ENCODE measurements around the gene RAMP2. TPM values are rescaled to one million over a fixed set of nuclear protein-coding genes. Genes with fewer than 3 reads are reported as not detected.

The RAMP2 gene, protein sequence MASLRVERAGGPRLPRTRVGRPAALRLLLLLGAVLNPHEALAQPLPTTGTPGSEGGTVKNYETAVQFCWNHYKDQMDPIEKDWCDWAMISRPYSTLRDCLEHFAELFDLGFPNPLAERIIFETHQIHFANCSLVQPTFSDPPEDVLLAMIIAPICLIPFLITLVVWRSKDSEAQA
- not detected in 2 replicates for total RNA-seq (2022)
- not detected for Bru-seq, nascent RNA
- not detected for BruChase-seq, experiment 1, labeled RNA remaining after a 6-hour chase
- BruChase-seq, experiment 2, labeled RNA remaining after a 2-hour chase: percentile 16 among the genes with signal in this experiment
- long read RNA-seq: 0 reads

DNA sequence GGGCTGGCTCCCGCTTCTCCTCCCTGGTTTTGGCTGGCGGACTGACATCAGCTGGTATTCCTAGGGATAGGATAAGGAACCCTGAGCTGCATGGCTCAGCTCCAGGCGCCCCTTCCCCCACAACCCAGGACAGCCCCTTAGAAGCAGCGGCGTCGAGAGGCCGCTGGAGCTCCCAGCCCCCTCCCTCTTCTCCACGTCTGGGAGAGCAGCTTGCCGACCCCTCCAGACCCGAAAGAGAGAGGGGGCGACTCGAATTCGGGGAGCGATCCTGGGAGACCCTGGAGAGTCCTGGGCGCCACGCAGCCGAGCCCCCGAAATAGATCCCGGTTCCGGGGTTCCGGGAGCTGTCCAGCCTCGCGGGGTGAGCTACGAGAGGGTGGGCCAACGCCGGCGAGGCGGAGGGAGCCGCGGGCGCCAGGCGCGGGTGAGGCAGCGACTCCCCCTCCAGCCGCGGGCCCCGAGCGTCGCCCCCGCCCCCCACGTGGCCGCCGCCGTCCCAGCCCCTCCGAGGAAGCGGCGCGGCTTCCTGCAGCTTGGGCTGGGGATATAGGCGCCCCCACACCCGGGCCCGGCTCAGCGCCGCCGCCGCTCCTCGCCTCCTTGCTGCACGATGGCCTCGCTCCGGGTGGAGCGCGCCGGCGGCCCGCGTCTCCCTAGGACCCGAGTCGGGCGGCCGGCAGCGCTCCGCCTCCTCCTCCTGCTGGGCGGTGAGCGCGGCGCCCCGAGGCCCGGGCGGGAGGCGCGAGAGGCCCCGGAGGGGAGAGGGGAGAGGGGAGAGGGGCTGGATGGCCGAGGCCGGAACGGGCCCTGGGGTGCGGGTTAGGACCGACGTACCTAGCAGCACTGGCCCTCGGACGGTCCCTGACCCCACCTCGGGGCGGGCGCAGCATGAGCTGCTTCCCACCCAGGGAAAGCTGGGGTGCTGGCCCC lies at the start of gene RAMP2:
Gene RAMP2, plus strand, starts transcription at position 576 of the 930 bp plus-strand sequence. Its CDS starts 35 bp downstream, at position 611.
- no TSS peak for BruUV-seq (replicated peaks)
- ChIA-PET POLR2A (interaction anchor here (1.0 kb wide), 2 partner anchors 12 to 37 kb away, joined by 3 to 5 read pairs; partner anchors contain the start of genes COA3 and VPS25), CTCF (interaction anchor here (0.8 to 1.4 kb wide), 5 partner anchors 10 to 231 kb away, joined by 3 to 12 read pairs (median 5); partner anchors contain the start of gene PSMC3IP)
- Mint-ChIP-seq H3K4me1 (ENCODE audit: insufficient read depth, unreplicated experiment) (peaks cover 5% of the 10 kb centered on the region), H3K36me3 (ENCODE audit: insufficient read depth, unreplicated experiment) (no peaks in the 10 kb centered on the region), H3K4me3 (ENCODE audit: unreplicated experiment) (no peak within 1 kb of the TSS), H3K9me3 (ENCODE audit: unreplicated experiment) (no peaks in the 10 kb centered on the region), H3K27me3 (ENCODE audit: insufficient read depth, unreplicated experiment) (peaks cover 20% of the 10 kb centered on the region), H3K27ac (ENCODE audit: low read depth, unreplicated experiment) (no peak within 1 kb of the TSS)
- no peak for DNase-seq (ENCODE audit: unreplicated experiment)
- TF ChIP-seq, protein P1, sequence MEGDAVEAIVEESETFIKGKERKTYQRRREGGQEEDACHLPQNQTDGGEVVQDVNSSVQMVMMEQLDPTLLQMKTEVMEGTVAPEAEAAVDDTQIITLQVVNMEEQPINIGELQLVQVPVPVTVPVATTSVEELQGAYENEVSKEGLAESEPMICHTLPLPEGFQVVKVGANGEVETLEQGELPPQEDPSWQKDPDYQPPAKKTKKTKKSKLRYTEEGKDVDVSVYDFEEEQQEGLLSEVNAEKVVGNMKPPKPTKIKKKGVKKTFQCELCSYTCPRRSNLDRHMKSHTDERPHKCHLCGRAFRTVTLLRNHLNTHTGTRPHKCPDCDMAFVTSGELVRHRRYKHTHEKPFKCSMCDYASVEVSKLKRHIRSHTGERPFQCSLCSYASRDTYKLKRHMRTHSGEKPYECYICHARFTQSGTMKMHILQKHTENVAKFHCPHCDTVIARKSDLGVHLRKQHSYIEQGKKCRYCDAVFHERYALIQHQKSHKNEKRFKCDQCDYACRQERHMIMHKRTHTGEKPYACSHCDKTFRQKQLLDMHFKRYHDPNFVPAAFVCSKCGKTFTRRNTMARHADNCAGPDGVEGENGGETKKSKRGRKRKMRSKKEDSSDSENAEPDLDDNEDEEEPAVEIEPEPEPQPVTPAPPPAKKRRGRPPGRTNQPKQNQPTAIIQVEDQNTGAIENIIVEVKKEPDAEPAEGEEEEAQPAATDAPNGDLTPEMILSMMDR (IDR thresholded peaks at IDR 0.05; ENCODE audit: unreplicated experiment): no peak
- intact Hi-C loops (cut with micrococcal nuclease): no loop called here

DNA sequence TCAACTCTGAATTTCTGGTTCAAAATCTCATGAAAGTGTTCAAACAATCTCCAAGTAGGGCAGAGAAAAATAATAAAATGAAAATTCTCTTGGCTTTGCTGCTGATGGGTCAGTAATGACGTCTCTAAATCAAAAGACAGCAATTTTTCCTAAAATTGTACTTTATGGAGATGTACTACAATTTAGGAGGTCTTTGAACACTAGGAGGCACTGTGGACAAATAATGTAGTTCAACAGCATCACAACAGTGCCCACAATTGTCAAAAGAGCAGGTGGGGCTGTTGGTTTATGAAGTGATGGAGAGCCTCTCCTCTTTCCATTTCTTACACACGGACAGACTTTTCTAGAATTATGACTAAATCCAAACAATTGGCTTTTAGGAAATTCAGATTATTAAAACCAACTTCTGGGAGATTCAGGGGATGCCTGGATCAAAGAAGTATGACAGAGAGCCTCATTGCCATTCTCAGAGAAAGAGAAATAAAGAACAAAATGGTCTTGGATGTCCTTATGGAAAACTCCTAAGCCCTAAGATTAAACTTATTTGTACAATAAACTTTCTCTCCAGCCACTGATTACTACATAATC lies 39.9 kb upstream of the RAMP2 start:
- intact Hi-C loops (cut with micrococcal nuclease): loop anchor here (1.0 to 2.0 kb wide), 4 partner anchors 42 to 208 kb away; partner anchors contain the start of gene BECN1
- DNase-seq (ENCODE audit: unreplicated experiment): peak; percentile 71
- H3K4me3 Mint-ChIP-seq (ENCODE audit: unreplicated experiment): no peak overlapping the region
- TF ChIP-seq, protein P1 (IDR thresholded peaks at IDR 0.05; ENCODE audit: unreplicated experiment): peak; percentile 62
- no TSS peak for BruUV-seq (replicated peaks)
- no peak overlapping the region for H3K27ac Mint-ChIP-seq (ENCODE audit: low read depth, unreplicated experiment)
- H3K4me1 Mint-ChIP-seq (ENCODE audit: insufficient read depth, unreplicated experiment): no peaks in the 10 kb centered on the region
- no peaks in the 10 kb centered on the region for H3K9me3 Mint-ChIP-seq (ENCODE audit: unreplicated experiment)
- CTCF ChIA-PET: interaction anchor here (0.9 to 1.3 kb wide), 2 partner anchors 23 to 43 kb away, joined by 3 to 4 read pairs; no protein-coding TSS in a partner anchor
- POLR2A ChIA-PET: no interaction called here
- H3K36me3 Mint-ChIP-seq (ENCODE audit: insufficient read depth, unreplicated experiment): peaks cover 75% of the 10 kb centered on the region
- no peaks in the 10 kb centered on the region for H3K27me3 Mint-ChIP-seq (ENCODE audit: insufficient read depth, unreplicated experiment)

DNA sequence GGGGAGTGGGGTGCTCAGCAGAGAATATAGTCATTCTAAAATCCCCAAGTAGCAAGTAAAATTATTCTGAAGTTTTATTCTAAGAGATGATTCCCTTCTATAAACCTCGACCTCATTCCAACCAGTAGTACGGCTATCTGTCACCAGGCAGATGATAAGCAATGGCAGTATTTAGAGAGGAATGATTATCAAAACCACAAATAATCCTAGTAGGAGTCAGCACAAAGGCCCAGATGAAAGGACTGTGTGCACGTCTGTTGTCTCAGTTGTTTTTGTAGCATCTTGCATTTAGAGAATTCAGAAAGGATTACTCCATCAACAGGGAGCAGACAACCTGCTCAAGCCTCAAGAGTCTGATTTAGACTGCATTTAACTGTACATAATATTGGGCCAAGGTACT lies 37.4 kb upstream of the RAMP2 start:
- Mint-ChIP-seq H3K36me3 (ENCODE audit: insufficient read depth, unreplicated experiment) (peaks cover 76% of the 10 kb centered on the region), H3K4me1 (ENCODE audit: insufficient read depth, unreplicated experiment) (no peaks in the 10 kb centered on the region), H3K27ac (ENCODE audit: low read depth, unreplicated experiment) (no peak overlapping the region), H3K27me3 (ENCODE audit: insufficient read depth, unreplicated experiment) (no peaks in the 10 kb centered on the region), H3K9me3 (ENCODE audit: unreplicated experiment) (no peaks in the 10 kb centered on the region), H3K4me3 (ENCODE audit: unreplicated experiment) (no peak overlapping the region)
- ChIA-PET CTCF (interaction anchor here (0.6 kb wide), 1 partner anchor 115 kb away, joined by 3 read pairs; no protein-coding TSS in a partner anchor), POLR2A (no interaction called here)
- no TSS peak for BruUV-seq (replicated peaks)
- TF ChIP-seq, protein P1 (IDR thresholded peaks at IDR 0.05; ENCODE audit: unreplicated experiment): no peak
- no peak for DNase-seq (ENCODE audit: unreplicated experiment)
- intact Hi-C loops (cut with micrococcal nuclease): no loop called here
